HG03025 (cell line): ENCODE data around the gene AHNAK.
"Not testable (repeated sequence)": the region's sequence is repeated elsewhere in the genome, so short reads cannot be mapped to it uniquely, and the experiment has no call there.

Experiments
- ATAC-seq: cut with Tn5 transposase; IDR thresholded peaks from one replicate; pipeline ENCODE4 v1.9.1; 2021; ENCODE audit warnings: mild to moderate bottlenecking, moderate library complexity; ENCODE audit not compliant: unreplicated experiment, low FRiP score

Gene AHNAK

DNA sequence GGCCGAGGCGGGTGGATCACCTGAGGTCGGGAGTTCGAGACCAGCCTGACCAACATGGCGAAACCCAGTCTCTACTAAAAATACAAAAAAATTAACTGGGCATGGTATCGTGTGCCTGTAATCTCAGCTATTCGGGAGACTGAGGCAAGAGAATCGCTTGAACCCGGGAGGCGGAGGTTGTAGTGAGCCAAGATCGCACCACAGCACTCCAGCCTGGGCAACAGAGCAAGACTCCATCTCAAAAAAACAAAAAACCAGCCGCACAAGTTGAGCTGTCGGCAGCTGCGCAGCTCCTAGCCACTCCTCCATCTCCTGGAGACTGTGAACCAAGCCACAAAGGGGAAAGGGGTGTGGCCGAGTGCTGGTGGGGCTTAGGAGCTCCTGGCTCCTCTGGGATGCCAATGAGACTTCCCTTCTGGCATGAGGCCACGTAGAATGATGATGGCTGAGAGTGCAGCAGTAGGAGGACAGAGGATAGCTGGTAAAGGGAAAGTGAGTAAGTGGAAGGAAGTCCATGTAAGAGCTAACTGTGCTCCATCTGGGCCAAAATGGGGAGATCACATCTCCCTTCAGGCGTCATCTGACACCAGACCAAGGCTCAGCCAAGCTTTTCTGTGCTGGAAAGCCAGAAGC lies 47.2 kb downstream of the AHNAK start:
- not testable (repeated sequence) for ATAC-seq

GRCh38 chr11:62498492-62499286 lies 47.9 kb downstream of the AHNAK start:
- ATAC-seq, result no peak

GRCh38 chr11:62498031-62498430 lies 48.6 kb downstream of the AHNAK start:
- ATAC-seq, result no peak

GRCh38 chr11:62497132-62497801 lies 49.3 kb downstream of the AHNAK start:
- no peak for ATAC-seq

- ATAC-seq, result no peak
These were observed 49.9 kb downstream of the AHNAK start for GRCh38 chr11:62496676-62497075.

GRCh38 chr11:62494246-62494645 lies 52.4 kb downstream of the AHNAK start:
- no peak for ATAC-seq

DNA sequence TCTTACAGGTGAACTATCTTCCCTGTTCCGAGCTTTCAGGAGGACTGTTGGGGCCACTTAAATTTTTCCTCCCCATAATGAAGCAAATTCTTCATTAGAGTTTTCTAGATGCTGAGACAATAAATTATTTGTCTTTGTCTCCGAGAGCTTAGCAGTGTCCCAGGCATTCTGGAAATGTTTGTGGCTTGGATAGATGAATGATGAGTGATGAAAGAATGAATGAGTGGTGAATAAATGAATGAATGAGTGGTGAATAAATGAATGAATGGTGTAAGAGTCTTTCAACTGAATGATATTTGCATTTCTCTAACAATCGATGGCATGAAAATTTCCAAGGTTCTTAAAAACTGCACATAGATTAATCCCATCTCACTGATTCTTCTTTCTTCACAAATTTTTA lies 52.8 kb downstream of the AHNAK start:
- ATAC-seq, result no peak

DNA sequence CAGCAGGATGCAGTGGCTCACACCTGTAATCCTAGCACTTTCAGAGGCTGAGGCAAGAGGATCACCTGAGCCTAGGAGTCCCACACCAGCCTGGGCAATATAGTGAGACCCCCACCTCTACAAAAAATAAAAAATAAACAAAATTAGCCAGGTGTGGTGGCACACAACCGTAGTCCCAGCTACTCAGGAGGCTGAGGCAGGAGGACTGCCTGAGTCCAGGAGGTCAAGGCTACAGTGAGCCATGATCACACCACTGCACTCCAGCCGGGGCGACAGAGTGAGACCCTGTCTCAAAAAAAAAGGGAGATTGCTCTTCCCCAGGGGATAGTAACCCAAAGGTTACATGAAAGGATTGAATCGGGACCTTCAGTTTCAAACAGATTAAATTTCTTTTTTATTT lies 54.0 kb downstream of the AHNAK start:
- no peak for ATAC-seq

DNA sequence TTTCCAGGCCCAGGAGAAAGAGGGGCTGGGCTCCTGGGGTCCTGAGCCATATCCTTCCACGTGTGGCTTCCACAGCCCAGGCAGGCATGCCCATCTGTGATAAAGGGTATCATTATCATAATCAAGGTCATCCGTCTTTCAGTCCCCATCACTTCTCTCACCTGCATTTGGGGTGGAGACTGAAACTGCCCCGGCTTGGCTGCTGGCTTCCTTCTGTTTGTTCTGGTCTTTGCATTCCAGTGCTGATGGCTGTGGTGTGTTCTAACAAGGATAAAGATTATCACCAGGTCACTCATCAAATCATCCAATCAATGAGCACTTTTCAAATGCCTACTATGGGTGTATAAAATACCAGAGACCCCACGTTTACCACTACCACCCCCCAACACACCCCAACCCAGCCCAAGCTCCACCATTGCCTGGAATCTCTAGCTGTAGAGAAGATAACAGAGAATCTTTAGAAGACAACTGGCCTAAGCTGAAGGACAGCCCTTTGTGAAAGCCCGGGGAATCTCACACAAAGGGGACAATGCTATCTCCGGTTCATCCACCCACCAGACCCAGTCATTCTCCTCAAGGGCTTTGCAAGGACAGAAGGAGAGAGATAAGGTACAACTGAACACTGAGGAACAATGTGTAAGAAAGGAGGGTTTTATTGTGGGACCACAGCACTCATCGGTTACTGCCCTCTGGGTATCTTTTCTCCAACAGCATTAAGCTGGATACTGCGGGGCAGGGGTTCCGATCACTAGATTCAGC lies 54.9 kb downstream of the AHNAK start:
- no peak for ATAC-seq

- ATAC-seq, result no peak
These were observed 57.4 kb downstream of the AHNAK start for GRCh38 chr11:62489204-62489603.

- no peak for ATAC-seq
These were observed 58.7 kb downstream of the AHNAK start for GRCh38 chr11:62487738-62488551.

- ATAC-seq, result no peak
These were observed 59.5 kb downstream of the AHNAK start for GRCh38 chr11:62487136-62487535.

DNA sequence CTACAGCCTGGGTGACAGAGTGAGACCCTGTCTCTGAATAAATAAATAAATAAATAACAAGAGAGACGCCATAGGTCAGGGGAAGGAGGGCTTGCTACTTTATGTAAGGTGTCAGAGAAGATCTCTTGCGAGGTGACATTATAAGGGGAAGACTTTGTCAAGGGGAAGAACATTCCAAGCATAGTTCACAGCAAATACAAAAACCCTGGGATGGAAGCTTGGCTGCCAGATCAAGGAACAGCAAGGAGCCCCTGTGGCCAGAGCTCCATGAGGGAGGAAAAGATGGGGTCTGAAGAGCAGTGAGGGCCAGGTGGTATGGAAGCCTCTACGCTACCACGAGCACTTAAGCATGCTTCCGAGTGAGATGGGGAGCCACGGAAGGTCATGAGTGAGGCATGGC lies 62.3 kb downstream of the AHNAK start:
- ATAC-seq, result no peak

DNA sequence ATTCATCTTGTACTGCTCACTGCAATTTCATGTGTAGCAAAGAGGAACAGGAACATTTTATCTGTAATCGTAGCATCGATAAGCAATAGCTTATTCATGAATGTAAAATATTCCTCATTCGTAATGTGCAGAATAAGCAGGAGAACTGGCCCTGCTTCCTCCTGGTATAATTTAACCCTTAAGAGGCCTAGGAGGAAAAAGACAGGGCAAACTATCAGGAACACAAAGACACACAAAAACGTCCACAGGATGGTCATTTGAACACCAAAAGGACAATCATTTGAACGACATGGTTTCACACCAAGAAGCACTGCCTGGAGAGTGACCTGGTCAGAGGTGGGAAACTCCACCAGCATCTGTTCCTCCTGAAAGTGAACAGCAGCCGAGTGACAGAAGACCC lies 63.9 kb downstream of the AHNAK start:
- no peak for ATAC-seq

DNA sequence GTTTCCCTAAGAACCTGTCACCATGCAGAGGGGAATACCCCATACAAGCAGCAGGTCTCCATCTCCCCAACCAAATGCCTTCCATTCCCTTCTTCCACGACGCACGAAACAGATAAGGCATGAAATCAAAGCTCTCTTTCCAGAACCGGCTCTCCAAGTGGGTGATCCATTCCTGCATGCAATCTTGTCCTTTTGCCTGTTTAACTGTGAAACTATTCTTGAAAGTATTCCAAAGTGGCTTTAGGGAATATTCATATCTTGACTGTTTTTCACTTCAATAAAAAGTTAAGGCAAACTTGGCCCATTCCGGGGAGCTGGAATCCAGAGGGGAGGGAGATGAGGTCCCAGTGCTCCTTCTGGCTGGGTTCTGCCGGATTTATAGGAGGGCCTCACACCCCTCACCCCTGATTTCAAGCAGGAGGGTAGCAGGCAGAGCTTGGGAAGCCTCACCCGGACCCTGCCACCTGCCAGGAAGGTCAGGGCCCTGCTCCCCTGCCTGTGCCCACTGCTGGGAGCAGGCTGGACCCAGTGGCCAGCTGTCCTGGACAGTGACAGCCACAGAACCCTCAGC lies 66.9 kb downstream of the AHNAK start:
- no peak for ATAC-seq

DNA sequence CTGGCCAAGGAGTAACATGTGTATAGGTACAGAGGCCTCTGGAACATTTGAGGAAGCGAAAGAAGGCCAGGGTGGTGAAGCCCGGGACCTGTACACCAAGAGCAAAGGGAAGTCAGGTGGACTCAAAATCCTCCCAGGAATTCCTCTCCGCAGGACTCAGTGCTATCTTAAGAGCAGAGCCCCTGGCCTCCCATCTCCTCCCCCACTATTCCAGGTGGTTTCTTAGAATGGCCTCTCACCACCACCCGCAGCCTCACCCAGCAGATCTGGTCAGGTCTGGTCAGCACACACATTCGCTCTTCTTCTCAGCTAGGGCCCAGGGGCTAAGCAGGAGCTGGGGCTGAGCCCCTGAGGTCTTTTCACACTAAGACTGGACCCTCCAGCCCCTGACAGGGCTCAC lies 68.7 kb downstream of the AHNAK start:
- ATAC-seq, result no peak

- ATAC-seq, result no peak
These were observed 74.3 kb downstream of the AHNAK start for GRCh38 chr11:62472063-62472884.

DNA sequence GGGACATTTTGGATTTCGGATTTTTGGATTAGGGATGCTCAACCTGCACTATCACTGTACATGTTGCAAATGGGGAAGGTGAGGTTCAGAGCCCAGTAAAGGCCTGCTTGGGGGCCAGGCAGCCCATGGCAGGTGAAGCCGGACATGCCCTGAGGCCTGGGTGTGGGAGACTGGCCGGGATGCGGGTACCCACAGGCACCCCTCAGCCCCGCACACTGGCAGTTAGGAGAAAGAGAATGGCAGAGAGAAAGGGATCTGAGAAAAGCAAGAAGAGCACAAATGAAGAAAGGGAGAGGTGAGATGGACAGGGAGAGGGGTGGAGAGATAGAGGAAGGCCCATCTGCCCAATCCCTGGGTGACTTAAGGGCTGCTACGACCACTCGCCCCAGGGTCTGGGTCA lies 75.0 kb downstream of the AHNAK start:
- ATAC-seq, result no peak

DNA sequence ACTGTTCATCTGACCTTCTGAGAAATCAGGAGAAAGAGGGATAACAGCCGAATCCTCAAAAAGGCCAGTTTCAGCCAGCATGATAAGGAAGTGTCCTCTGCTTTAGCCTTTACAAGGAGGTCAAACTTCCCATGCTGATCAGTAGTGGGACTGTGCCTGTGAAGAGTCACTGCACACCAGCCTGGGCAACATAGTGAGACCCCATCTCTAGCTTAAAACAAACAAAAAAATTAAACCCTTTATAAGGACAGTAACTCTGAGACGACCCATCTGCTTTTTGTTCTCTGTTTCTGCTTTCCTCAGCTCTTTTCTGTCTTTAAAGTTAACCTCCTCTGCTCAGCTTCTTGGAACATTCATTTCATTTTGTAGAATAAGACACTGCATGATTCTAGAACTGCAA lies 78.0 kb downstream of the AHNAK start:
- ATAC-seq, result no peak
